NCI-H2081 (cell line): Measurements from ENCODE around the gene MRTFB.

Experiments
- DNase-seq, 2 experiments: peaks; one replicate each; lab custom pipeline; 2025; lab: John Stamatoyannopoulos, UW

The MRTFB gene

GRCh38 chr16:14186007-14186794 lies 115.1 kb downstream of the MRTFB start:
- DNase-seq = peak; percentile 75 to 82

GRCh38 chr16:14186795-14187221 lies 115.7 kb downstream of the MRTFB start:
- DNase-seq = peak in 1 of 2 experiments; percentile 53

- peak; percentile 50 to 67 for DNase-seq
Measured at GRCh38 chr16:14187517-14188338, 116.6 kb downstream of the MRTFB start.

- peak; percentile 57 to 81 for DNase-seq
Measured at GRCh38 chr16:14193316-14193871, 122.3 kb downstream of the MRTFB start.

- peak; percentile 38 to 78 for DNase-seq
Measured at GRCh38 chr16:14194721-14195120, 123.6 kb downstream of the MRTFB start.

- DNase-seq = no peak
Measured at GRCh38 chr16:14196011-14196410, 124.9 kb downstream of the MRTFB start.

- DNase-seq = peak in 1 of 2 experiments; percentile 60
Measured at GRCh38 chr16:14196539-14196938, 125.4 kb downstream of the MRTFB start.

- DNase-seq = no peak
Measured at GRCh38 chr16:14198012-14198411, 126.9 kb downstream of the MRTFB start.

GRCh38 chr16:14198572-14198971 lies 127.5 kb downstream of the MRTFB start:
- DNase-seq = no peak

GRCh38 chr16:14199199-14199598 lies 128.1 kb downstream of the MRTFB start:
- no peak for DNase-seq

- DNase-seq = no peak
Measured at GRCh38 chr16:14199624-14200023, 128.5 kb downstream of the MRTFB start.

- DNase-seq = no peak
Measured at GRCh38 chr16:14202095-14202494, 131.0 kb downstream of the MRTFB start.

- peak; percentile 38 to 87 for DNase-seq
Measured at GRCh38 chr16:14202697-14203096, 131.6 kb downstream of the MRTFB start.

- DNase-seq = no peak
Measured at GRCh38 chr16:14203166-14203565, 132.0 kb downstream of the MRTFB start.

GRCh38 chr16:14205666-14206065 lies 134.5 kb downstream of the MRTFB start:
- DNase-seq = no peak

- DNase-seq = no peak
Measured at GRCh38 chr16:14211856-14212543, 140.9 kb downstream of the MRTFB start.

GRCh38 chr16:14215941-14216340 lies 144.8 kb downstream of the MRTFB start:
- no peak for DNase-seq

GRCh38 chr16:14219983-14220382 lies 148.9 kb downstream of the MRTFB start:
- DNase-seq = no peak

- DNase-seq = no peak
Measured at GRCh38 chr16:14223632-14224031, 152.5 kb downstream of the MRTFB start.

- DNase-seq = no peak
Measured at GRCh38 chr16:14225457-14225856, 154.3 kb downstream of the MRTFB start.

GRCh38 chr16:14232106-14232864 lies 161.2 kb downstream of the MRTFB start:
- peak; percentile 3 to 76 for DNase-seq
